Ovary (tissue), 9 donors: ENCODE results near the gene MTHFD2. TPM values are rescaled to one million over a fixed set of nuclear protein-coding genes. Genes with fewer than 3 reads are reported as not detected.

Source experiments
- DNase-seq, 5 donors: peaks; one replicate each; pipeline ENCODE4 v3.0.0-alpha.2; 2019 to 2020
- H3K27ac ChIP-seq, 2 donors: fragments of 200-600 bp; one replicate each; pipeline versions ENCODE4 v1.5.1 to v1.8.0; 2019 to 2022
- H3K27me3 ChIP-seq: fragments of 200-600 bp; one replicate; pipeline ENCODE4 v1.8.0; 2022
- H3K36me3 ChIP-seq: fragments of 200-600 bp; sonication (generic); one replicate; pipeline ENCODE4 v1.5.1; 2019
- H3K4me1 ChIP-seq: one replicate; pipeline ENCODE4 v1.8.1; 2013; ENCODE audit warnings: mild to moderate bottlenecking, moderate library complexity; ENCODE audit not compliant: insufficient read depth
- H3K4me3 ChIP-seq: fragments of 200-600 bp; sonication (generic); one replicate; pipeline ENCODE4 v1.5.1; 2017
- H3K9me3 ChIP-seq, 2 donors: fragments of 200-600 bp in 1 of 2; sonication (generic) in 1 of 2; one replicate each; pipeline versions ENCODE4 v1.5.1 to v1.8.1; 2013 to 2019; ENCODE audit warnings: mild to moderate bottlenecking in 1 of 2, moderate library complexity in 1 of 2
- CTCF ChIP-seq, 3 donors: fragments of 450-650 bp in 2 of 3; fragments of 200-600 bp in 1 of 3; IDR thresholded peaks; one replicate each; pipeline versions ENCODE4 v1.5.1 to v1.8.0; 2016 to 2022; ENCODE audit warnings: antibody characterized with exemption in 3 of 3, mild to moderate bottlenecking in 1 of 3
- EP300 ChIP-seq: sonication (generic); formaldehyde crosslinking; IDR thresholded peaks from one replicate; pipeline ENCODE4 v1.6.1; 2017; ENCODE audit warnings: antibody characterized with exemption
- POLR2A ChIP-seq: fragments of 450-650 bp; IDR thresholded peaks from one replicate; pipeline ENCODE4 v1.6.1; 2017; ENCODE audit warnings: antibody characterized with exemption, mild to moderate bottlenecking, moderate library complexity
- WGBS, 3 donors: extraction: QIAGEN DNeasy Blood & Tissue Kit in 1 of 3; methylation state at CpG; one replicate each; pipeline versions ENCODE4 v1.1.5 to v1.1.7; 2013 to 2017; 5-methylcytosine and 5-hydroxymethylcytosine counted together
- intact Hi-C, 4 donors: fragments of 100-400 bp; cut with DNase I; formaldehyde crosslinking; loops; one replicate each; pipeline versions ENCODE4 v1.11.0 to v1.15.1; 2022 to 2023
- polyA plus RNA-seq, 2 donors: library from polyadenylated mRNA; stranded (reverse); fragments of 200-250 nt in 1 of 2; fragments of 350-450 nt in 1 of 2; fragmentation: Illumina TruSeq in 1 of 2; extraction: RNeasy Lipid Tissue Mini Kit (QIAGEN cat#74804) in 1 of 2; gene quantifications; one replicate each; pipeline ENCODE4 v1.2.3, GENCODE V29; 2013 to 2014
- total RNA-seq, 7 donors: library from RNA; depleted of rRNA in 2 of 7; stranded (reverse); fragments of >200 nt in 2 of 7; fragmentation: NEBNext Ultra II Directional in 3 of 7; extraction: Animal tissue kit (Norgen Biotek cat#: 25700) in 3 of 7; gene quantifications; one replicate each; pipeline versions ENCODE4 v1.1.0 to v1.2.4, GENCODE V29; 2016 to 2023
- donor health status: DM: no; HTN: no; CAD: no; lungs with moderate emphysema.
- donor health status: DM: no; HTN: no; CAD: no.
- donor health status: Bipolar disorder and iron deficiency.
- donor health status: DM: yes; HTN: yes; CAD: no.
- donor health status: DM: no; HTN: no; CAD: no.
- donor health status: DM: yes; HTN: yes; CAD: no.

MTHFD2 gene
- total and polyA plus RNA-seq, 9 donors = 6.5 to 229 (median 22.3) TPM

GRCh38 chr2:74255660-74256213 is 57.3 kb downstream of the MTHFD2 start:
- intact Hi-C loops = loop anchor here in 1 of 4 donors (5.0 to 10.0 kb wide), 2 partner anchors 82 to 111 kb away; partner anchors contain the start of gene BOLA3
- no peaks in the 10 kb centered on the region for H3K36me3 ChIP-seq
- 24 to 53% (median 38%) methylated on average over 18 of the region's 18 CpGs for WGBS, 3 donors

GRCh38 chr2:74259191-74259590 is 60.8 kb downstream of the MTHFD2 start:
- H3K4me1 ChIP-seq = no peaks in the 10 kb centered on the region
- DNase-seq = no peak
- no peak overlapping the region for H3K4me3 ChIP-seq
- TF ChIP-seq CTCF (IDR thresholded peaks at IDR 0.05) (no peak), EP300 (no peak), POLR2A (no peak)
- no peak overlapping the region for H3K27ac ChIP-seq
- 78 to 90% (median 87%) methylated on average over 3 of the region's 3 CpGs for WGBS, 3 donors
- no peaks in the 10 kb centered on the region for H3K27me3 ChIP-seq
- H3K36me3 ChIP-seq = no peaks in the 10 kb centered on the region
- intact Hi-C loops = loop anchor here in 1 of 4 donors (5.0 to 10.0 kb wide), 2 partner anchors 78 to 114 kb away; partner anchors contain the start of gene BOLA3
- no peaks in the 10 kb centered on the region for H3K9me3 ChIP-seq

More at GRCh38 chr2:74255660-74256213, 57.3 kb downstream of the MTHFD2 start:
- no peaks in the 10 kb centered on the region for H3K9me3 ChIP-seq
- H3K27ac ChIP-seq = no peak overlapping the region
- no peaks in the 10 kb centered on the region for H3K4me1 ChIP-seq
- no peak for DNase-seq
- H3K4me3 ChIP-seq = no peak overlapping the region
- no peak for TF ChIP-seq CTCF (IDR thresholded peaks at IDR 0.05)
- no peak for TF ChIP-seq EP300
- no peak for TF ChIP-seq POLR2A
- H3K27me3 ChIP-seq = no peaks in the 10 kb centered on the region

- no peaks in the 10 kb centered on the region for H3K36me3 ChIP-seq
- intact Hi-C loops = loop anchor here in 1 of 4 donors (5.0 to 10.0 kb wide), 2 partner anchors 78 to 115 kb away; partner anchors contain the start of gene BOLA3
Observed at GRCh38 chr2:74259733-74260132, 61.3 kb downstream of the MTHFD2 start.

GRCh38 chr2:74260495-74260894 is 62.1 kb downstream of the MTHFD2 start:
- intact Hi-C loops = no loop called here
- no peak overlapping the region for H3K4me3 ChIP-seq
- no peaks in the 10 kb centered on the region for H3K36me3 ChIP-seq
- WGBS, 3 donors = 56 to 69% (median 60%) methylated on average over 2 of the region's 2 CpGs
- no peak for DNase-seq
- no peaks in the 10 kb centered on the region for H3K27me3 ChIP-seq
- H3K27ac ChIP-seq = no peak overlapping the region
- TF ChIP-seq EP300 (no peak), POLR2A (no peak), CTCF (IDR thresholded peaks at IDR 0.05) (no peak)
- no peaks in the 10 kb centered on the region for H3K4me1 ChIP-seq
- no peaks in the 10 kb centered on the region for H3K9me3 ChIP-seq

More at GRCh38 chr2:74259733-74260132, 61.3 kb downstream of the MTHFD2 start:
- H3K27me3 ChIP-seq = no peaks in the 10 kb centered on the region
- no peak overlapping the region for H3K4me3 ChIP-seq
- TF ChIP-seq POLR2A (no peak), EP300 (no peak)
- H3K4me1 ChIP-seq = no peaks in the 10 kb centered on the region
- DNase-seq = no peak
- no peaks in the 10 kb centered on the region for H3K9me3 ChIP-seq
- H3K27ac ChIP-seq = no peak overlapping the region
- WGBS, 3 donors = 92 to 93% (median 93%) methylated on average over 4 of the region's 4 CpGs

- no peak for DNase-seq
- Histone ChIP-seq H3K27ac (no peak overlapping the region), H3K9me3 (no peaks in the 10 kb centered on the region), H3K4me1 (no peaks in the 10 kb centered on the region), H3K36me3 (no peaks in the 10 kb centered on the region), H3K27me3 (no peaks in the 10 kb centered on the region), H3K4me3 (no peak overlapping the region)
- intact Hi-C loops = no loop called here
- WGBS, 3 donors = 57 to 66% (median 62%) methylated on average over 6 of the region's 6 CpGs
- no peak for TF ChIP-seq POLR2A
- no peak for TF ChIP-seq EP300
- no peak for TF ChIP-seq CTCF (IDR thresholded peaks at IDR 0.05)
Observed at GRCh38 chr2:74261204-74261864, 62.9 kb downstream of the MTHFD2 start.
